ENCODE results near the gene NDFIP1.

GRCh38 chr5:142181096-142181495 is 72.5 kb downstream of the NDFIP1 start:
- no peak for TF ChIP-seq POLR2A (IDR thresholded peaks at IDR 0.05; ENCODE audit: extremely low read depth, insufficient read length)
- no peak for TF ChIP-seq CTCF (IDR thresholded peaks at IDR 0.05; ENCODE audit: low read depth, low read length)
- TF ChIP-seq MYC (IDR thresholded peaks at IDR 0.05; ENCODE audit: low read depth, low read length): no peak

Data from NB4 (cell line).